DMS53 treated with DMSO at 0.1 percent for 48 hours (cell line): ENCODE data around the gene HMGN1.

ENCODE experiments used
- DNase-seq: peaks from one replicate; lab custom pipeline; 2025; ENCODE audit not compliant: unreplicated experiment; lab: John Stamatoyannopoulos, UW

The HMGN1 gene

GRCh38 chr21:39334611-39335010 lies 14.3 kb downstream of the HMGN1 start:
- no peak for DNase-seq

- DNase-seq, result no peak
Measured at GRCh38 chr21:39332175-39332574, 16.7 kb downstream of the HMGN1 start.

- DNase-seq, result no peak
Measured at GRCh38 chr21:39330001-39330400, 18.9 kb downstream of the HMGN1 start.

GRCh38 chr21:39327727-39328126 lies 21.2 kb downstream of the HMGN1 start:
- DNase-seq, result no peak

GRCh38 chr21:39326607-39327307 lies 22.1 kb downstream of the HMGN1 start:
- no peak for DNase-seq

- no peak for DNase-seq
Measured at GRCh38 chr21:39325458-39325857, 23.4 kb downstream of the HMGN1 start.

- no peak for DNase-seq
Measured at GRCh38 chr21:39321424-39321823, 27.5 kb downstream of the HMGN1 start.

- DNase-seq, result no peak
Measured at GRCh38 chr21:39319814-39320332, 29.0 kb downstream of the HMGN1 start.

- DNase-seq, result no peak
Measured at GRCh38 chr21:39319251-39319756, 29.6 kb downstream of the HMGN1 start.

GRCh38 chr21:39318091-39318959 lies 30.6 kb downstream of the HMGN1 start:
- no peak for DNase-seq

GRCh38 chr21:39317134-39318090 lies 31.5 kb downstream of the HMGN1 start:
- no peak for DNase-seq

GRCh38 chr21:39316729-39317128 lies 32.2 kb downstream of the HMGN1 start:
- DNase-seq, result no peak

GRCh38 chr21:39315603-39316445 lies 33.1 kb downstream of the HMGN1 start:
- DNase-seq, result no peak

- peak; percentile 15 for DNase-seq
Measured at GRCh38 chr21:39314143-39315027, 34.5 kb downstream of the HMGN1 start.

GRCh38 chr21:39313571-39314142 lies 35.2 kb downstream of the HMGN1 start, which contains the start of gene BRWD1:
Gene BRWD1 (minus strand): TSS chr21:39313632. CDS start chr21:39313491, 141 bp downstream.
- peak; percentile 36 for DNase-seq

GRCh38 chr21:39313042-39313570 lies 35.8 kb downstream of the HMGN1 start:
- DNase-seq, result peak; percentile 16

- peak; percentile 53 for DNase-seq
Measured at GRCh38 chr21:39312112-39313041, 36.5 kb downstream of the HMGN1 start.
